Motor neuron (in vitro differentiated cells): ENCODE data around the gene CYP2D6. TPM values are rescaled to one million over a fixed set of nuclear protein-coding genes. Genes with fewer than 3 reads are reported as not detected.
"Not testable (repeated sequence)": the region's sequence is repeated elsewhere in the genome, so short reads cannot be mapped to it uniquely, and the experiment has no call there.

Source experiments
- ATAC-seq, 8 experiments: fragments of 200-7000 bp; cut with Tn5 transposase; replicated peaks in 6 of 8; 2 replicates each; pipeline ENCODE4 v1.8.0; 2021; ENCODE audit warnings: mild to moderate bottlenecking in 8 of 8, moderate library complexity in 8 of 8
- H3K27ac ChIP-seq, 2 donors: fragments of 250-450 bp; sonication (Bioruptor Pico); 2 replicates each; pipeline ENCODE4 v1.9.0; 2021; ENCODE audit warnings: antibody characterized with exemption in 2 of 2, mild to moderate bottlenecking in 2 of 2, moderate library complexity in 1 of 2
- H3K4me1 ChIP-seq, 2 donors: fragments of 250-450 bp; sonication (Bioruptor Pico); replicated peaks in 1 of 2; 2 replicates each; pipeline ENCODE4 v1.6.1; 2021; ENCODE audit warnings: antibody characterized with exemption in 2 of 2, mild to moderate bottlenecking in 2 of 2, moderate library complexity in 1 of 2
- H3K4me3 ChIP-seq, 5 donors: fragments of 250-450 bp; sonication (Bioruptor Pico); 2 replicates each; pipeline ENCODE4 v1.9.0; 2021; ENCODE audit warnings: antibody characterized with exemption in 5 of 5, mild to moderate bottlenecking in 5 of 5, moderate library complexity in 4 of 5
- WGBS, 10 experiments: fragments of 450-650 bp; shearing (Covaris generic); methylation state at CpG; one replicate each; pipeline ENCODE4 v1.0.0; 2022; 5-methylcytosine and 5-hydroxymethylcytosine counted together
- in situ Hi-C, 9 experiments: fragments of 400-800 bp; cut with MboI; loops; one replicate each; pipeline ENCODE4 v1.15.0; 2021; ENCODE audit warnings: low sequenced_read_pairs in 9 of 9, low pct_unique_long_range_greater_than_20kb in 2 of 9; ENCODE audit not compliant: unreplicated experiment in 9 of 9
- total RNA-seq, 8 experiments: library from RNA; unstranded; fragments of 300-600 nt; gene quantifications; 2 replicates each; pipeline versions ENCODE4 v1.2.3 to v1.2.4, GENCODE V29; 2022

The CYP2D6 gene
- total RNA-seq, 8 experiments from 2014 or later, result 0.66 to 4.0 (median 1.8) TPM

DNA sequence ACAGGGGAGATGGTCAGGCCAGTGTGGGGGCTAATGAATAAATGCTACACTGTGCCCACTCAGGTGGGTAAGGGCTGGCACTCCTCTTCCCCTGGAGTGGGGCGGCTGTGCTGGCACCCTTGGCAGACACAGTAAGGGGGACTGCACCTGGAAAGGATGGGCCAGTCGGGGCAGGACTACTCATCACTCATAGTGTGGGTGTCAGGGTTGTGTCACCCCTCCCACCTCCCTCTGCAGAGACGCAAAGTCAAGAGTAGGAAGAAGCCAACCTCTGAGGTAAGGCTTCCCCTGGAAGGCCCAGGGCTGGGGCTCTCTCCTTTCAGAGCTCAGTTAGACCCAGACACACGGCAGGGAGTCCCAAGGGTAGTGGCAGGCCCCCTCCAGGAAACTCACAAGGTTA lies 7.1 kb downstream of the CYP2D6 start:
- H3K4me1 ChIP-seq, H3K27ac ChIP-seq, ATAC-seq, in situ Hi-C loops, H3K4me3 ChIP-seq: not testable (repeated sequence)
- WGBS, 10 experiments, result no CpG with 5 or more reads among the region's 4 CpGs

DNA sequence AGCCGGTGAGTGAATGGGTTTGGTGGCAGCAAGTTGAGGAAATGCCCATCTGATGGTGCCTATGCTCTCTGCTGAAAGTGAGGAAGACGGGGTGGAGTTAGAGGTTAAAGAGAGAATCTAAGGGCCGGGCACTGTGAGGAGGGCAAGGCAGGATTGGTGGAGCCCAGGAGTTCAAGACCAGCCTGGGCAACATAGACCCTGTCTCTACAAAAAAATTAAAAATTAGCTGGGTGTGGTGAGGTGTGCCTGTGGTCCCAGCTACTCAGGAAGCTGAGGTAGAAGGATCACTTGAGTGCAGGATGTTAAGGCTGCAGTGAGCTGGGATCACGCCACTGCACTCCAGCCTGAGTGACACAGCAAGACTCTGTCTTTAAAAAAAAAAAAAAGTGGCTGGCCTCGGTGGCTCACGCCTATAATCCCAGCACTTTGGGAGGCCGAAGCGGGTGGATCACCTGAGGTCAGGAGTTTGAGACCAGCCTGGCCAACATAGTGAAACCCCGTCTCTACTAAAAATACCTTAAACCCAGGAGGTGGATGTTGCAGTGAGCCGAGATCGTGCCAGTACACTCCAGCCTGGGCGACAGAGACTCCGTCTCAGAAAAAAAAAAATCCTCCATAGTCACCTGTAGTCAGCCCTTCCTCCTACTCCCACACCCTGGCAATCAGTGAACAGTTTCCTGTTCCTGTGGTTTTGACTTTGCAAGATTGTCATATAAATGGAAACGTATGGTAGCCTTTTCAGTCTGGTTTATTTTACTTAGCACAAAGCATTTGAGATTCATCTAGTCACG lies 10.2 kb downstream of the CYP2D6 start:
- ATAC-seq, in situ Hi-C loops, H3K27ac ChIP-seq, H3K4me1 ChIP-seq, H3K4me3 ChIP-seq: not testable (repeated sequence)
- WGBS, 10 experiments, result 68 to 100% (median 86%) methylated on average over 3 to 10 of the region's 15 CpGs; no CpG with 5 or more reads in 2 of the 10 experiments

DNA sequence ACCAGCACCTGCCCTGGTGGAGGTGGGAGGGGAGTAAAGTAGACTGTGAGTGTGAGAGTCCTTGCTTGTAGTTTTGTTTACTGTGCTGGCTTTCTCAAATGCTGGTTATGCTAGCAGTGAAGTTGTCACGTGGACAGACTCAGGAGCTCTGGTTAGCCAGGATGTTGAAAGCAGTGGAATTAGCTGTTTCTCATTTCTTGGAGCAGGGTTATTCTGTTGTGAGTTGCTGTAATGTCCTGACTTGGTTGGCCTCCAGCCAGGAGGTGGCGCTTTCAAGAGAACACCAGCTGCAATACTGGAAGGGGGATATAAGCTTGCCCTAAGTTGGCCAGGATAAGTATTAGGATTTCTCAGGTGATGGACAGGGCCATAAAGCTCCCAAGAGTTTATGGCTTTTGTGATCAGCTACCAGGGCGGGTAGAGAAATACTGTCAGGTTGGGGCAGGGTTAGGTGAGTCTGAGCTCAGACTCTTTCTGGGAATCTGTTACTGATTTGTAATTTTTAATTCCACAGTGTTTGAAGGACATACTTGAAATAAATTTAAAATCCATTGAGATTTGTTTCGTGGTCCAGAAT lies 13.7 kb downstream of the CYP2D6 start:
- WGBS, 10 experiments, result 42 to 100% (median 72%) methylated on average over 2 to 3 of the region's 4 CpGs; no CpG with 5 or more reads in 4 of the 10 experiments
- in situ Hi-C loops, result no loop called here
- H3K4me3 ChIP-seq, result no peak overlapping the region
- no peak overlapping the region for H3K27ac ChIP-seq
- H3K4me1 ChIP-seq, result no peaks in the 10 kb centered on the region
- peak in 1 of 8 experiments; percentile 29 for ATAC-seq

DNA sequence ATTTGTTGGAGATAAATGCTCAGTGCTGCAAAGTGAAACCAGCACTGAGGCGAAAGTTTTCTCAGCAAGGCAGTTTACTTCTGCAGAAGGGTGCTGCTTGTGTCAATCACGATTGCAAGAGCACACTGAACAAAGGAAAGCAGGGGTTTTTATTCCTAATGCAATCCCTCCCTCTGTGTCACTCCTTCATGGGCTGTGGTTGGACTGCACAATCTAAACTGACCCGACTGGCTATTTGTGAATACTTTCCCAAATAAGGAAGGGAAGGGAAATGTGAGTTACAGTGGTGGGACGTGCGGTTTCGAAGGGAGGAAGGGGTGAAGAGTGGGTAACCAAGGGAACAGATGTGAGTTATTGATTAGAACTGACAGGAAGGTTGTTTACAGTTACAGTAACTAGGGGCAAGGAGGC lies 15.2 kb downstream of the CYP2D6 start:
- H3K4me1 ChIP-seq, H3K27ac ChIP-seq, H3K4me3 ChIP-seq, ATAC-seq, in situ Hi-C loops: not testable (repeated sequence)
- WGBS, 10 experiments, result 0 to 100% (median 83%) methylated on average over 1 to 5 of the region's 6 CpGs; no CpG with 5 or more reads in 2 of the 10 experiments

DNA sequence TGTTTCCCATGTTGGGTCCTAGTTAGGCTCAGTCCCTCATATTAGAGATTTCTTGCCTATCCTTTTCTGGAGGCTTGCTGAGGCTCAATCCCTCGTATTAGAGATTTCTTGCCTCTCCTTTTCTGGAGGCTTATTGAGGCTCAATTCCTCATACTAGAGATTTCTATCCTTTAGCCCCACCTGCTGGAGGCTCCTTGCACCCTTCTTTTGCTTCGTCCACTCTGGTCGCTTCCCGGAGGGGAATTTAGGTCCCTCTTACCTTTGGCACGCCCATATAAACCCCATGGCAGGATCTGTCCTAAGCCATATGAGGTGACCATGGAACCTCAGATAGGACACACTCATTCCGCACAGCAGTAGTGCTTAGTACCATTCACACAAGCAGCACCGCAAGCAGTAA lies 15.9 kb downstream of the CYP2D6 start:
- in situ Hi-C loops, result no loop called here
- peak in 2 of 8 experiments; percentile 23 to 51 for ATAC-seq
- Histone ChIP-seq H3K4me3 (no peak overlapping the region), H3K4me1 (no peaks in the 10 kb centered on the region), H3K27ac (no peak overlapping the region)
- WGBS, 10 experiments, result 50 to 100% (median 86%) methylated on average over 1 to 7 of the region's 7 CpGs

DNA sequence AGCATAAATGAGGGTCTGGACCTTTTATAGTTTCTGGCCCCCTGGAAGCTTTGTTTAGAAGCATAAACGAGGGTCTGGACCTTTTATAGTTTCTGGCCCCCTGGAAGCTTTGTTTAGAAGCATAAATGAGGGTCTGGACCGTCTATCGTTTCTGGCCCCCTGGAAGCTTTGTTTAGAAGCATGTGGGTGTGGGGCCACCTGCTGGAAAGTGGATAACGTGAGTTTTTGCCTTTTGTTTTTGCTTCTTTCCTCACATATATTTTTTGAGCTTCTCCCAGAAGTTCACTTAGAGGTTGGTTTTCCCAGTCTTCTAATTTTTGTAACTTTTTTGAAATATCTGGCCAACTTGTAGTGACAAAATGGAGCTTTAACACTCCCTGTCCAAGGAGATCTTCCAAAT lies 17.8 kb downstream of the CYP2D6 start:
- H3K27ac ChIP-seq, ATAC-seq, in situ Hi-C loops, H3K4me1 ChIP-seq, H3K4me3 ChIP-seq: not testable (repeated sequence)
- WGBS, 10 experiments, result 0 to 33% (median 28%) methylated on average over 1 to 2 of the region's 4 CpGs; no CpG with 5 or more reads in 5 of the 10 experiments

DNA sequence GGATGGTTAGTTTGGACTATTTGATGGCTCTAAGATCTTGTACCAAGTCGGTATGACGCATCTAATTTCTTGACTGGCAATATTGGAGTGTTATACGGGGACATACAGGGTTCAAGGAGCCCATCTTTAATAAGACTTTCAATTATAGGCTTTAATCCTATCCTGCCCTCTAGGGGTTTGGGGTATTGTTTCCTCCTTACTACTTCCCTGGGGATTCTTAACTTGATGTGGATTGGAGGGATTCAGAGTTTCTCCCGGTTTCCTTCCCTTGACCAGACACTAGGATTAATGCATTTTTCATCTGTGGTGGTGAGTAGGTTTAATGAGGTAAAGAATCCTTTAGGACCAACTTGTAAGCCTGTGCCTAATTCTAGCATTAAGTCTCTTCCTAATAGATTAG lies 18.8 kb downstream of the CYP2D6 start:
- H3K27ac ChIP-seq, result no peak overlapping the region
- no peaks in the 10 kb centered on the region for H3K4me1 ChIP-seq
- no peak overlapping the region for H3K4me3 ChIP-seq
- no peak for ATAC-seq
- in situ Hi-C loops, result no loop called here
- 50 to 97% (median 80%) methylated on average over 1 to 4 of the region's 4 CpGs; no CpG with 5 or more reads in 1 of the 10 experiments for WGBS, 10 experiments

DNA sequence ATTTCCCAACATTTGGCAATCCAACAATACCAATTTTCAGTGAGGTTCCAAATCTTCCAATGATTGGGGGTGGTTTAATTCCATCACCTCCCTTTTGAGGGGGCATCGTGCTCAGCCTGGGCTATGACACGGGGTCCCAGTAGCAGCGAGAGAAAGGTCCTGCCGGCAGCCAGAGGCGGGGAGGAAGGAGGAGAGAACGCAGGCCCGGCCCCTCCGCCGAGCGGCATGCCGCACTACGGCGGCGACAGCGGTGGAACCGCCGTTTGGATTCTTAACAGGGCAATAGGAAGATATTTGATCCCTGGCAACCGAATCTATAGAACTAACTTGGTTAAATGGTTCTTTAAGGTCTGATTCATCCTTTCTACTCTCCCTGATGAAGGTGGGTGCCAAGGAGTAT lies 21.8 kb downstream of the CYP2D6 start:
- H3K4me3 ChIP-seq, result no peak overlapping the region
- no peak for ATAC-seq

DNA sequence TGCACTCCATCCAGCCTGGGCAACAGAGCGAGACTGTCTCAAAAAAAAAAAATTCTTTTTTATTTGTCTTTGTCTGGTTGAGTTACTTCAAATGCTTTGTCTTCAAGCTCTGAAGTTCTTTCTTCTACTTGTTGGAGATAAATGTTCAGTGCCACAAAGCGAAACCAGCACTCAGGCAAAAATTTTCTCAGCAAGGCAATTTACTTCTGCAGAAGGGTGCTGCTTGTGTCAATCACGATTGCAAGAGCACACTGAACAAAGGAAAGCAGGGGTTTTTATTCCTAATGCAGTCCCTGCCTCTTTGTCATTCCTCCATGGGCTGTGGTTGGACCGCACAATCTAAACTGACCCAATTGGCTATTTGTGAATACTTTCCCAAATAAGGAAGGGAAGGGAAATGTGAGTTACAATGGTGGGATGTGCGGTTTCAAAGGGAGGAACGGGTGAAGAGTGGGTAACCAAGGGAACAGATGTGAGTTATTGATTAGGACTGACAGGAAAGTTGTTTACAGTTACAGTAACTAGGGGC lies 26.2 kb downstream of the CYP2D6 start:
- H3K4me1 ChIP-seq, H3K4me3 ChIP-seq, H3K27ac ChIP-seq, ATAC-seq, in situ Hi-C loops: not testable (repeated sequence)
- 36 to 93% (median 87%) methylated on average over 2 to 6 of the region's 6 CpGs; no CpG with 5 or more reads in 1 of the 10 experiments for WGBS, 10 experiments

More for the DNA sequence above, 21.8 kb downstream of the CYP2D6 start:
- H3K4me1 ChIP-seq, result no peaks in the 10 kb centered on the region
- 60 to 100% (median 85%) methylated on average over 1 to 3 of the region's 18 CpGs; no CpG with 5 or more reads in 6 of the 10 experiments for WGBS, 10 experiments
- in situ Hi-C loops, result no loop called here
- no peak overlapping the region for H3K27ac ChIP-seq

DNA sequence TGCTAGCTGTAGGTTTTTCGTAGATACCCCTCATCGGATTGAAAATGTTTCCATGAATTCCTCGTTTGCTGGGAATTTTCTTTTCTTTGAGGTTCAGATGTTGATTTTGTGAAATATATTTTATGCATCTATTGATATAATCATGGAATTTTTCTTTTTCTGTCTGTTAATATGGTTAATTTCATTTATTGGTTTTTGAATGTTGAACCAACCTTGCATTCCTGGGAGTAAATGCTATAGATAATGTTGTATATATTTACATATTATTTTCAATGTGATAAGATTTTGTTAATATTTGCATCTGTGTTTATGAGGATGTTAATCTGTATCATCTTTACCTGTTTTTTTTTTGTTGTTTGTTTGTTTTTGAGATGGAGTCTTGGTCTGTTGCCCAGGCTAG lies 29.4 kb downstream of the CYP2D6 start:
- H3K27ac ChIP-seq, result no peak overlapping the region
- no peaks in the 10 kb centered on the region for H3K4me1 ChIP-seq
- ATAC-seq, result no peak
- H3K4me3 ChIP-seq, result no peak overlapping the region
- in situ Hi-C loops, result no loop called here
- 61 to 100% (median 94%) methylated on average over 1 to 3 of the region's 3 CpGs; no CpG with 5 or more reads in 2 of the 10 experiments for WGBS, 10 experiments

DNA sequence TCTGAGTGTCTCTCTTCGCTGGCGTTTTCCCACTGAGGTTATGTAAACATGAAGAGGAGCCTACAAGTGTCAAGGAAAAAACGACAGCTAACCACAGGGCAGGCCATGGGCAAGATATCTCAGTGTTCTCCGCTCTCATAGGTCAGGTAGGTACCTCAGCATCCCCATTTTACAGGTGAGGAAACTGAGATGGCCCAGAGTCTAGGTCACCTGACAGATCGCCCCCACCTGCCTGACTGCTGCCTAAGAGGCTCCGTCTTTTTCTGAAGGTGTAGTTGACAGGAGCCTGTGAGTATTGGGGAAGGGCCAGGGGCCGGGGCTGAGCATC lies 39.2 kb downstream of the CYP2D6 start:
- in situ Hi-C loops, result no loop called here
- no peak for ATAC-seq
- Histone ChIP-seq H3K27ac (peak overlapping the region; percentile 49 to 83), H3K4me1 (peaks cover 3% of the 10 kb centered on the region in 2 donors), H3K4me3 (peak overlapping the region; percentile 35 to 90 (median 51))
- 10 to 66% (median 50%) methylated on average over 1 to 5 of the region's 7 CpGs; no CpG with 5 or more reads in 3 of the 10 experiments for WGBS, 10 experiments

DNA sequence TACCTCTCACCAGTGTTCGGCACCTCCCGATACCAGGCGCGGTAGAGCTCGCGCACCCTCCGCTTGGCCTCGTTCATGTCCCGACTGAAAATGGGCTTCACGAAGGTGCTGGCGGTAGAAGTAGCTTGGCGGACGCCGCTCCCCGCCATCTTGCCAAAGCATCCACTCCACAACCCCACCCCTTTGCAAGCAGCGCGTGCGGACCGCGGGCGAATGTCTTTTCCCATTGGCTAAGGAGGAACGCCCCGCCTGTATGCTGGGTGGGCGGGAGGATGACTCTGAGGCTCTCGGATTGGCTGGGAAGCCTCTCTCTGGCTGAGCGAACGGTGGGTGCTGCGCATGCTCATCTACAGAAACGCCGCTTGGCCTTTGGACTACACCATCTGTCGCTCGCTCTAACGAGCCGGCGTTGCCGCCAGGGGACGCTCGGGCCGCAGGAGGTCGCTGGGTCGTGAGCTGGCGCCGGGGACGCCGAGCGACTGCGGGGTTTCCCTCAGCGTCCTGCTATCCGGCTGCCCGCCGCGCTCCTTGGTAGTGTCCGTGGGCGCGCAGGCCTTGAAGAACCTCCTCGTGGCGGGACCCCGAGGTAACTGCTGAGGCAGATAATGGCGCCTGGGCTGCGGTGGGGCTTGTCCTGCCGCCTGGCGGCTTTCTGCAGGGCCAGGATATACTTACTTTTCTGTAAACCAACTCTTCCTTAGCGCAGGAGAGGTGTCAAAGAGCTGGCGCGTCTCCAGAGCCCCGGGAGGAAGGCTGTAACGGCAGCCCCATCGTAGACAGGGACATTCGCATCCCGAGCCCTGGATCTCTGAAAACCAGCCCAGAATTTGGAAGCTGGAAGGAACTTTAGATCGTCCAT lies 39.8 kb downstream of the CYP2D6 start, which contains the start of gene NDUFA6:
TSS of gene NDUFA6 (minus strand) at position 177 of the 859 bp plus-strand sequence. CDS start at position 149, 28 bp downstream.
- H3K4me3 ChIP-seq, result peak within 1 kb of the TSS; percentile 53 to 90 (median 71)
- H3K4me1 ChIP-seq, result peaks cover 3% of the 10 kb centered on the region in 2 donors
- peak; percentile 93 to 98 (median 97) for ATAC-seq
- peak within 1 kb of the TSS; percentile 87 to 95 for H3K27ac ChIP-seq
- WGBS, 10 experiments, result 0 to 2% (median 0%) methylated on average over 1 to 33 of the region's 71 CpGs; no CpG with 5 or more reads in 6 of the 10 experiments
- in situ Hi-C loops, result no loop called here
